Stimulated activated naive CD8-positive, alpha-beta T cell treated with anti-CD3 and anti-CD28 coated beads, Interleukin-15, Interleukin-2, amounts not matched to agents 100 ng/mL and 50 ng/mL, for 24 hours (primary cell): ENCODE measurements around the gene ZNF17.

Experiments used
- H3K27ac Mint-ChIP-seq: one replicate; pipeline ENCODE4 v1.8.0; 2021; ENCODE audit warnings: mild to moderate bottlenecking, mixed read lengths
- H3K27me3 Mint-ChIP-seq: one replicate; pipeline ENCODE4 v1.8.0; 2021; ENCODE audit warnings: mixed read lengths
- H3K36me3 Mint-ChIP-seq: one replicate; pipeline ENCODE4 v1.8.0; 2021; ENCODE audit warnings: low read depth, mixed read lengths
- H3K4me1 Mint-ChIP-seq: one replicate; pipeline ENCODE4 v1.8.0; 2021; ENCODE audit warnings: low read depth, mixed read lengths
- H3K4me3 Mint-ChIP-seq: one replicate; pipeline ENCODE4 v1.8.0; 2021; ENCODE audit warnings: mild to moderate bottlenecking, mixed read lengths
- H3K9me3 Mint-ChIP-seq: one replicate; pipeline ENCODE4 v1.8.0; 2021; ENCODE audit warnings: mixed read lengths

ZNF17 gene

GRCh38 chr19:57452307-57452706 is 41.3 kb downstream of the ZNF17 start:
- Mint-ChIP-seq H3K9me3 (peaks cover 38% of the 10 kb centered on the region), H3K4me1 (no peaks in the 10 kb centered on the region), H3K4me3 (no peak overlapping the region), H3K27ac (no peak overlapping the region), H3K36me3 (peaks cover 48% of the 10 kb centered on the region), H3K27me3 (no peaks in the 10 kb centered on the region)

DNA sequence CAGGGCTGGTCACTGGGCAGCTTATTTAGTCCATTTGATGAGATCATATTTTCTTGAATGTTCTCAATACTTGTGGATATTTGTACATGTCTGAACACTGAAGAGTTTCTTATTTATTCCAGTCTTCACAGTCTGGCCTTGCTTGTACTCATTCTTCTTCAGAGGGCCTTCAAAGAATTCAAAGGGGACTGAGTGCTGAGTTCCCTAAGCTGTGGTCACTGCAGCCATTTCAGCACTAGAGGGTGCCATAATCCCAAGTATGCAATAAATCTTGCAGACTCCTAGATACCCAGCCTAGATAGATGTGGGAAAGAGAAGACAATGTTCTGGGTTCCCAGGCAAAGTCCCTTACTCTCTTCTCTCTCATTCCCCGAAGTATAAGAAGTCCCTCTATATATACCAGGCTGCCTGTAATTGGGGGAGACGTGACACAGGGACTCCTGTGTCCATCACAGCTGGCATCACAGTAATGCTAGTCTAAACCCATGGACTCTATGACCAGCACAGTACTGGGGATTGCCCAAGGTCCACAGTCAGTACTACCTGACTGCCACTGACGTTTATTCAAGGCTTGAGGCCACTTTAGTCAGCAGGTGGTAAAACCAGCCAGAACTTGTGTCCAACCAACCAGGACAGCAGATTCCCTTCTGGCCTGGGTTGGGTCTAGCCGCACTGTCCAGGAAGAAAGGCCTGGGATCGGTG is 54.9 kb downstream of the ZNF17 start:
- Mint-ChIP-seq H3K27me3 (no peaks in the 10 kb centered on the region), H3K4me3 (no peak overlapping the region), H3K27ac (no peak overlapping the region), H3K9me3 (peaks cover 58% of the 10 kb centered on the region), H3K4me1 (no peaks in the 10 kb centered on the region), H3K36me3 (peaks cover 56% of the 10 kb centered on the region)

GRCh38 chr19:57466489-57466888 is 55.5 kb downstream of the ZNF17 start:
- no peaks in the 10 kb centered on the region for H3K4me1 Mint-ChIP-seq
- H3K36me3 Mint-ChIP-seq = peaks cover 63% of the 10 kb centered on the region
- peaks cover 54% of the 10 kb centered on the region for H3K9me3 Mint-ChIP-seq
- H3K27me3 Mint-ChIP-seq = no peaks in the 10 kb centered on the region
- H3K27ac Mint-ChIP-seq = no peak overlapping the region
- H3K4me3 Mint-ChIP-seq = no peak overlapping the region
